Liver (tissue), 9 donors: Measurements from ENCODE around the gene GAL3ST3. TPM values are rescaled to one million over a fixed set of nuclear protein-coding genes. Genes with fewer than 3 reads are reported as not detected.

Experiments
- DNase-seq: peaks from one replicate; pipeline ENCODE4 v3.0.0-alpha.2; 2017; ENCODE audit warnings: low spot score
- H3K27ac ChIP-seq, 2 donors: one replicate each; pipeline ENCODE4 v1.7.0; 2013; ENCODE audit warnings: inconsistent platforms in 2 of 2, low read length in 2 of 2, control low read depth in 1 of 2, low read depth in 1 of 2, mild to moderate bottlenecking in 1 of 2
- H3K27me3 ChIP-seq, 4 donors: one replicate each; pipeline versions ENCODE4 v1.6.1 to v1.7.0; 2013; ENCODE audit warnings: low read length in 3 of 4, inconsistent platforms in 1 of 4, mild to moderate bottlenecking in 1 of 4, moderate library complexity in 1 of 4; ENCODE audit not compliant: control insufficient read depth in 4 of 4, insufficient read depth in 4 of 4
- H3K36me3 ChIP-seq, 4 donors: one replicate each; pipeline versions ENCODE4 v1.6.1 to v1.7.0; 2013; ENCODE audit warnings: low read length in 3 of 4, mild to moderate bottlenecking in 3 of 4, low read depth in 1 of 4, moderate library complexity in 1 of 4; ENCODE audit not compliant: control insufficient read depth in 4 of 4, insufficient read depth in 3 of 4
- H3K4me1 ChIP-seq, 4 donors: one replicate each; pipeline versions ENCODE4 v1.6.1 to v1.7.0; 2013; ENCODE audit warnings: low read length in 3 of 4, mild to moderate bottlenecking in 3 of 4, moderate library complexity in 1 of 4; ENCODE audit not compliant: control insufficient read depth in 4 of 4, insufficient read depth in 4 of 4
- H3K4me3 ChIP-seq, 3 donors: one replicate each; pipeline versions ENCODE4 v1.6.1 to v1.7.0; 2013; ENCODE audit warnings: low read length in 3 of 3, control low read depth in 1 of 3, low read depth in 1 of 3, mild to moderate bottlenecking in 1 of 3
- H3K9ac ChIP-seq, 2 donors: one replicate each; pipeline ENCODE4 v1.7.0; 2013; ENCODE audit warnings: low read length in 2 of 2, mild to moderate bottlenecking in 2 of 2, moderate library complexity in 2 of 2, control low read depth in 1 of 2, low read depth in 1 of 2
- H3K9me3 ChIP-seq, 4 donors: one replicate each; pipeline versions ENCODE4 v1.6.1 to v1.7.0; 2013; ENCODE audit warnings: low read length in 3 of 4; ENCODE audit not compliant: control insufficient read depth in 4 of 4
- FOXA1 ChIP-seq: IDR thresholded peaks from 2 replicates; pipeline ENCODE4 v1.6.1; 2016; ENCODE audit warnings: antibody characterized with exemption
- FOXA2 ChIP-seq: IDR thresholded peaks from 2 replicates; pipeline ENCODE4 v1.6.1; 2016; ENCODE audit warnings: antibody characterized with exemption
- GABPA ChIP-seq, 2 donors: IDR thresholded peaks in 1 of 2; conservative IDR thresholded peaks in 1 of 2; 2 replicates each; pipeline ENCODE4 v1.6.1; 2016; ENCODE audit warnings: antibody characterized with exemption in 2 of 2, mild to moderate bottlenecking in 1 of 2, moderate library complexity in 1 of 2
- HNF4A ChIP-seq, 2 donors: conservative IDR thresholded peaks; 2 replicates each; pipeline ENCODE4 v1.6.1; 2016; ENCODE audit warnings: antibody characterized with exemption in 2 of 2, mild to moderate bottlenecking in 2 of 2
- HNF4G ChIP-seq: IDR thresholded peaks from 2 replicates; pipeline ENCODE4 v1.6.1; 2016; ENCODE audit warnings: antibody characterized with exemption
- JUND ChIP-seq, 2 donors: IDR thresholded peaks; 2 replicates each; pipeline ENCODE4 v1.6.1; 2016; ENCODE audit warnings: antibody characterized with exemption in 2 of 2
- NR2F2 ChIP-seq: IDR thresholded peaks from 2 replicates; pipeline ENCODE4 v1.6.1; 2016; ENCODE audit warnings: antibody characterized with exemption
- RAD21 ChIP-seq, 2 donors: IDR thresholded peaks; 2 replicates each; pipeline ENCODE4 v1.6.1; 2016; ENCODE audit warnings: antibody characterized with exemption in 2 of 2, mild to moderate bottlenecking in 2 of 2
- RXRA ChIP-seq, 2 donors: IDR thresholded peaks; 2 replicates each; pipeline ENCODE4 v1.6.1; 2017 to 2018; ENCODE audit warnings: antibody characterized with exemption in 2 of 2, mild to moderate bottlenecking in 1 of 2
- SP1 ChIP-seq: IDR thresholded peaks from 2 replicates; pipeline ENCODE4 v1.6.1; 2018; ENCODE audit warnings: antibody characterized with exemption, mild to moderate bottlenecking
- TAF1 ChIP-seq: conservative IDR thresholded peaks from 2 replicates; pipeline ENCODE4 v1.6.1; 2016; ENCODE audit warnings: antibody characterized with exemption, mild to moderate bottlenecking
- YY1 ChIP-seq: IDR thresholded peaks from 2 replicates; pipeline ENCODE4 v1.6.1; 2016; ENCODE audit warnings: antibody characterized with exemption, mild to moderate bottlenecking
- WGBS: extraction: QIAGEN DNeasy Blood & Tissue Kit; methylation state at CpG from one replicate; pipeline ENCODE4 v1.1.7; 2013; 5-methylcytosine and 5-hydroxymethylcytosine counted together
- polyA plus RNA-seq, 2 donors: library from polyadenylated mRNA; stranded (reverse) in 1 of 2; unstranded in 1 of 2; fragments of 200-250 nt in 1 of 2; fragments of >200 nt in 1 of 2; fragmentation: Nextera tagmentation in 1 of 2; extraction: Ambion mirVana in 1 of 2; gene quantifications; one replicate each; pipeline versions ENCODE4 v1.2.1 to v1.2.3, GENCODE V29; 2013 to 2015
- total RNA-seq, 2 donors: library from RNA; depleted of rRNA; stranded (reverse); fragments of >200 nt; gene quantifications; one replicate each; pipeline ENCODE4 v1.2.3, GENCODE V29; 2014
- TF ChIP-seq, protein P1 (sequence below): IDR thresholded peaks from 2 replicates; pipeline ENCODE4 v1.6.1; 2016; ENCODE audit warnings: antibody characterized with exemption
- TF ChIP-seq, protein P2 (sequence below): IDR thresholded peaks from 2 replicates; pipeline ENCODE4 v1.6.1; 2016; ENCODE audit warnings: antibody characterized with exemption, mild to moderate bottlenecking
- TF ChIP-seq, protein P3 (sequence below): IDR thresholded peaks from 2 replicates; pipeline ENCODE4 v1.6.1; 2016; ENCODE audit warnings: antibody characterized with exemption
- TF ChIP-seq, protein P4 (sequence below): fragments of 150-350 bp; IDR thresholded peaks from 2 replicates; pipeline ENCODE4 v1.5.1; 2017; ENCODE audit warnings: improper control_type of control experiment, low read depth, low read length; ENCODE audit not compliant: missing input control
- TF ChIP-seq, protein P5 (sequence below): IDR thresholded peaks from 2 replicates; pipeline ENCODE4 v1.6.1; 2016; ENCODE audit warnings: antibody characterized with exemption
- donor health status: healthy.
- donor health status: healthy.
- donor health status: healthy.
- donor health status: healthy.
- donor health status: healthy.

Gene GAL3ST3
- total and polyA plus RNA-seq, 4 donors = not detected

DNA sequence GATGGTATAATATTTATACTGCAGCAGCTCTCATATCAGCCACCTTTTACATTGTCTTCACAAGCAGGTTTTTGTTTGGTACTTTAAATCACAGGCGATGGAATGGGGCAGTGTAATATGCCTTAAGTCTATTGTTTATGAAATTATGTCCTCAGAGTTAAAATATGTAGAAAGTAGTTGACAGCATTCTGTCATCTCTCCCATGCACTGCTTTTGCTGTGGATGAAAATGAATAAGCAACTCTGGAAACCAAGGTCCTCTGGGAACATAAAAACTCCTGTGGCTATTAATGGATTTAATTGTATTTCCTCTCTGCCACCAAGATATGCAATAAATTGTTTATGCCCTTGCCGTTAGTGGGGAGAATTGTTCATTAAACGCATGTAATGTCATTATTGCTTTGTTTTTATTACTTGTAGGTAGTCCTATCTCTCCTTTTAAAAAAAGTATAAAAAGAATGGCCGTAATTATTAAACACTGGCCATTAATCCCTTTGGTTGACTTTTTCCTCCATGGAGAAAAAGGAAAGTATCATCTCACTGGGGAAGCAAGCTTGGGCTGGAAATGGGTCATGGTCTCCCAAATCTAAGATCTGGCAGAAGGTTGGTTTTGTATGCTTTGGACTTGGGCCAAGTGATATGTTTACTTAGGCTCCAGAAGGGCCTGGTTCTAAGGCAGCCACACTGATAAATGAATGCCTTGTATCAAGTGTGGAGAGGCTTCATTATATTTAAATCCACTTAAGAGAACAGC lies 34.2 kb upstream of the GAL3ST3 start:
- Histone ChIP-seq H3K27me3 (no peaks in the 10 kb centered on the region), H3K4me3 (no peak overlapping the region), H3K9me3 (no peaks in the 10 kb centered on the region), H3K27ac (no peak overlapping the region), H3K36me3 (no peaks in the 10 kb centered on the region), H3K4me1 (peaks cover 0 to 7% (median 4%) of the 10 kb centered on the region in 4 donors), H3K9ac (no peak overlapping the region)
- no peak for DNase-seq
- 79% methylated on average over 4 of the region's 4 CpGs for WGBS
- TF ChIP-seq YY1 (no peak), TAF1 (no peak)
- TF ChIP-seq, protein P1, sequence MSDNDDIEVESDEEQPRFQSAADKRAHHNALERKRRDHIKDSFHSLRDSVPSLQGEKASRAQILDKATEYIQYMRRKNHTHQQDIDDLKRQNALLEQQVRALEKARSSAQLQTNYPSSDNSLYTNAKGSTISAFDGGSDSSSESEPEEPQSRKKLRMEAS = no peak
- TF ChIP-seq, protein P2, sequence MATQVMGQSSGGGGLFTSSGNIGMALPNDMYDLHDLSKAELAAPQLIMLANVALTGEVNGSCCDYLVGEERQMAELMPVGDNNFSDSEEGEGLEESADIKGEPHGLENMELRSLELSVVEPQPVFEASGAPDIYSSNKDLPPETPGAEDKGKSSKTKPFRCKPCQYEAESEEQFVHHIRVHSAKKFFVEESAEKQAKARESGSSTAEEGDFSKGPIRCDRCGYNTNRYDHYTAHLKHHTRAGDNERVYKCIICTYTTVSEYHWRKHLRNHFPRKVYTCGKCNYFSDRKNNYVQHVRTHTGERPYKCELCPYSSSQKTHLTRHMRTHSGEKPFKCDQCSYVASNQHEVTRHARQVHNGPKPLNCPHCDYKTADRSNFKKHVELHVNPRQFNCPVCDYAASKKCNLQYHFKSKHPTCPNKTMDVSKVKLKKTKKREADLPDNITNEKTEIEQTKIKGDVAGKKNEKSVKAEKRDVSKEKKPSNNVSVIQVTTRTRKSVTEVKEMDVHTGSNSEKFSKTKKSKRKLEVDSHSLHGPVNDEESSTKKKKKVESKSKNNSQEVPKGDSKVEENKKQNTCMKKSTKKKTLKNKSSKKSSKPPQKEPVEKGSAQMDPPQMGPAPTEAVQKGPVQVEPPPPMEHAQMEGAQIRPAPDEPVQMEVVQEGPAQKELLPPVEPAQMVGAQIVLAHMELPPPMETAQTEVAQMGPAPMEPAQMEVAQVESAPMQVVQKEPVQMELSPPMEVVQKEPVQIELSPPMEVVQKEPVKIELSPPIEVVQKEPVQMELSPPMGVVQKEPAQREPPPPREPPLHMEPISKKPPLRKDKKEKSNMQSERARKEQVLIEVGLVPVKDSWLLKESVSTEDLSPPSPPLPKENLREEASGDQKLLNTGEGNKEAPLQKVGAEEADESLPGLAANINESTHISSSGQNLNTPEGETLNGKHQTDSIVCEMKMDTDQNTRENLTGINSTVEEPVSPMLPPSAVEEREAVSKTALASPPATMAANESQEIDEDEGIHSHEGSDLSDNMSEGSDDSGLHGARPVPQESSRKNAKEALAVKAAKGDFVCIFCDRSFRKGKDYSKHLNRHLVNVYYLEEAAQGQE = no peak

DNA sequence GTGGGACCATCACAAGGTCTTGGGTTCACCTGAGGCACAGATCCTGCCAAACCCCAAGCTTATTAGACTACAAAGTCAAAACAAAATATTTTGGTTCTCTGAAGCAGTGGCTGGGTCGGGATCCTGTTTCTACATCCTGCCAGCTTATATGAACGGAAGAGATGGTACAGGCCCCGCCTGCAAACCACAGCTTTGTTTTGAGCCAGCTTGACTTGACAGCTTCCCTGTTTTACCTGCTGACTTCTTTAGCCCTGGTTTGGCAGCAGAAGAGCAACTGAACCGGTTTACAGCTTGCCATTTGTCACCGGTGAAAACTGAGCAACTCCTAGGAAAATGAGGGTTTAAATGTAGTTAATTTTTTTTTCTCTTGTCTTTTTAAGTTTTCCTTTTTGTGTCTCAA lies 32.5 kb upstream of the GAL3ST3 start:
- no peaks in the 10 kb centered on the region for H3K9me3 ChIP-seq
- DNase-seq = no peak
- H3K27ac ChIP-seq = peak overlapping the region in 1 of 2 donors; percentile 22
- peaks cover 0 to 7% (median 4%) of the 10 kb centered on the region in 4 donors for H3K4me1 ChIP-seq
- no peaks in the 10 kb centered on the region for H3K36me3 ChIP-seq
- peak overlapping the region in 1 of 2 donors; percentile 11 for H3K9ac ChIP-seq
- H3K27me3 ChIP-seq = no peaks in the 10 kb centered on the region
- no peak overlapping the region for H3K4me3 ChIP-seq
- TF ChIP-seq, protein P1 = no peak
- TF ChIP-seq NR2F2 (no peak), TAF1 (no peak), SP1 (no peak), GABPA (IDR thresholded peaks at IDR 0.05 in 1 of 2, conservative IDR thresholded peaks at IDR 0.05 in 1 of 2) (no peak), HNF4G (no peak), RXRA (IDR thresholded peaks at IDR 0.05) (no peak), FOXA1 (no peak), YY1 (no peak), HNF4A (conservative IDR thresholded peaks at IDR 0.05) (no peak), RAD21 (IDR thresholded peaks at IDR 0.05) (no peak), JUND (IDR thresholded peaks at IDR 0.05) (no peak), FOXA2 (no peak)
- TF ChIP-seq, protein P2 = no peak
- TF ChIP-seq, protein P3, sequence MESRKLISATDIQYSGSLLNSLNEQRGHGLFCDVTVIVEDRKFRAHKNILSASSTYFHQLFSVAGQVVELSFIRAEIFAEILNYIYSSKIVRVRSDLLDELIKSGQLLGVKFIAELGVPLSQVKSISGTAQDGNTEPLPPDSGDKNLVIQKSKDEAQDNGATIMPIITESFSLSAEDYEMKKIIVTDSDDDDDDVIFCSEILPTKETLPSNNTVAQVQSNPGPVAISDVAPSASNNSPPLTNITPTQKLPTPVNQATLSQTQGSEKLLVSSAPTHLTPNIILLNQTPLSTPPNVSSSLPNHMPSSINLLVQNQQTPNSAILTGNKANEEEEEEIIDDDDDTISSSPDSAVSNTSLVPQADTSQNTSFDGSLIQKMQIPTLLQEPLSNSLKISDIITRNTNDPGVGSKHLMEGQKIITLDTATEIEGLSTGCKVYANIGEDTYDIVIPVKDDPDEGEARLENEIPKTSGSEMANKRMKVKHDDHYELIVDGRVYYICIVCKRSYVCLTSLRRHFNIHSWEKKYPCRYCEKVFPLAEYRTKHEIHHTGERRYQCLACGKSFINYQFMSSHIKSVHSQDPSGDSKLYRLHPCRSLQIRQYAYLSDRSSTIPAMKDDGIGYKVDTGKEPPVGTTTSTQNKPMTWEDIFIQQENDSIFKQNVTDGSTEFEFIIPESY = no peak
- TF ChIP-seq, protein P4, sequence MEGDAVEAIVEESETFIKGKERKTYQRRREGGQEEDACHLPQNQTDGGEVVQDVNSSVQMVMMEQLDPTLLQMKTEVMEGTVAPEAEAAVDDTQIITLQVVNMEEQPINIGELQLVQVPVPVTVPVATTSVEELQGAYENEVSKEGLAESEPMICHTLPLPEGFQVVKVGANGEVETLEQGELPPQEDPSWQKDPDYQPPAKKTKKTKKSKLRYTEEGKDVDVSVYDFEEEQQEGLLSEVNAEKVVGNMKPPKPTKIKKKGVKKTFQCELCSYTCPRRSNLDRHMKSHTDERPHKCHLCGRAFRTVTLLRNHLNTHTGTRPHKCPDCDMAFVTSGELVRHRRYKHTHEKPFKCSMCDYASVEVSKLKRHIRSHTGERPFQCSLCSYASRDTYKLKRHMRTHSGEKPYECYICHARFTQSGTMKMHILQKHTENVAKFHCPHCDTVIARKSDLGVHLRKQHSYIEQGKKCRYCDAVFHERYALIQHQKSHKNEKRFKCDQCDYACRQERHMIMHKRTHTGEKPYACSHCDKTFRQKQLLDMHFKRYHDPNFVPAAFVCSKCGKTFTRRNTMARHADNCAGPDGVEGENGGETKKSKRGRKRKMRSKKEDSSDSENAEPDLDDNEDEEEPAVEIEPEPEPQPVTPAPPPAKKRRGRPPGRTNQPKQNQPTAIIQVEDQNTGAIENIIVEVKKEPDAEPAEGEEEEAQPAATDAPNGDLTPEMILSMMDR = no peak
- TF ChIP-seq, protein P5, sequence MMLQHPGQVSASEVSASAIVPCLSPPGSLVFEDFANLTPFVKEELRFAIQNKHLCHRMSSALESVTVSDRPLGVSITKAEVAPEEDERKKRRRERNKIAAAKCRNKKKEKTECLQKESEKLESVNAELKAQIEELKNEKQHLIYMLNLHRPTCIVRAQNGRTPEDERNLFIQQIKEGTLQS = no peak
- 60% methylated on average over 5 of the region's 5 CpGs for WGBS
